ENCODE data around the gene NDUFA11.

GRCh38 chr19:5850189-5850588 is 53.4 kb downstream of the NDUFA11 start:
- no peak for TF ChIP-seq POLR2A (IDR thresholded peaks at IDR 0.05; ENCODE audit: extremely low read depth, insufficient read length)
- TF ChIP-seq, protein P1, sequence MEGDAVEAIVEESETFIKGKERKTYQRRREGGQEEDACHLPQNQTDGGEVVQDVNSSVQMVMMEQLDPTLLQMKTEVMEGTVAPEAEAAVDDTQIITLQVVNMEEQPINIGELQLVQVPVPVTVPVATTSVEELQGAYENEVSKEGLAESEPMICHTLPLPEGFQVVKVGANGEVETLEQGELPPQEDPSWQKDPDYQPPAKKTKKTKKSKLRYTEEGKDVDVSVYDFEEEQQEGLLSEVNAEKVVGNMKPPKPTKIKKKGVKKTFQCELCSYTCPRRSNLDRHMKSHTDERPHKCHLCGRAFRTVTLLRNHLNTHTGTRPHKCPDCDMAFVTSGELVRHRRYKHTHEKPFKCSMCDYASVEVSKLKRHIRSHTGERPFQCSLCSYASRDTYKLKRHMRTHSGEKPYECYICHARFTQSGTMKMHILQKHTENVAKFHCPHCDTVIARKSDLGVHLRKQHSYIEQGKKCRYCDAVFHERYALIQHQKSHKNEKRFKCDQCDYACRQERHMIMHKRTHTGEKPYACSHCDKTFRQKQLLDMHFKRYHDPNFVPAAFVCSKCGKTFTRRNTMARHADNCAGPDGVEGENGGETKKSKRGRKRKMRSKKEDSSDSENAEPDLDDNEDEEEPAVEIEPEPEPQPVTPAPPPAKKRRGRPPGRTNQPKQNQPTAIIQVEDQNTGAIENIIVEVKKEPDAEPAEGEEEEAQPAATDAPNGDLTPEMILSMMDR (IDR thresholded peaks at IDR 0.05; ENCODE audit: low read depth, low read length): no peak
- TF ChIP-seq, protein P2, sequence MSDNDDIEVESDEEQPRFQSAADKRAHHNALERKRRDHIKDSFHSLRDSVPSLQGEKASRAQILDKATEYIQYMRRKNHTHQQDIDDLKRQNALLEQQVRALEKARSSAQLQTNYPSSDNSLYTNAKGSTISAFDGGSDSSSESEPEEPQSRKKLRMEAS (IDR thresholded peaks at IDR 0.05; ENCODE audit: low read depth, low read length): no peak

Data from NB4 (cell line).